Dedifferentiated amniotic fluid mesenchymal stem cell (primary cell): Measurements from ENCODE around the gene AMBRA1.
"Not testable (repeated sequence)": the region's sequence is repeated elsewhere in the genome, so short reads cannot be mapped to it uniquely, and the experiment has no call there.

Experiments used
- DNase-seq: peaks from one replicate; pipeline ENCODE4 v3.0.0-alpha.2; 2016; ENCODE audit errors: extremely low spot score

The AMBRA1 gene

GRCh38 chr11:46616551-46617133 lies 22.8 kb upstream of the AMBRA1 start:
- DNase-seq = peak; percentile 22

GRCh38 chr11:46615756-46616155 lies 21.9 kb upstream of the AMBRA1 start:
- DNase-seq = no peak

- no peak for DNase-seq
These were observed 18.5 kb upstream of the AMBRA1 start for GRCh38 chr11:46612326-46612725.

GRCh38 chr11:46611526-46612304 lies 17.9 kb upstream of the AMBRA1 start:
- no peak for DNase-seq

GRCh38 chr11:46609386-46609785 lies 15.6 kb upstream of the AMBRA1 start:
- no peak for DNase-seq

- no peak for DNase-seq
These were observed 13.7 kb upstream of the AMBRA1 start for GRCh38 chr11:46607516-46607915.

- DNase-seq = no peak
These were observed 11.0 kb upstream of the AMBRA1 start for GRCh38 chr11:46604796-46605195.

GRCh38 chr11:46603704-46604308 lies 10.0 kb upstream of the AMBRA1 start:
- no peak for DNase-seq

GRCh38 chr11:46601129-46601528 lies 7.3 kb upstream of the AMBRA1 start:
- DNase-seq = no peak

GRCh38 chr11:46600194-46600960 lies 6.6 kb upstream of the AMBRA1 start:
- no peak for DNase-seq

GRCh38 chr11:46599340-46600193 lies 5.7 kb upstream of the AMBRA1 start:
- DNase-seq = no peak

- no peak for DNase-seq
These were observed 3.9 kb upstream of the AMBRA1 start for GRCh38 chr11:46597609-46598219.

- DNase-seq = no peak
These were observed 3.3 kb upstream of the AMBRA1 start for GRCh38 chr11:46597155-46597554.

GRCh38 chr11:46594785-46595184 lies 962 bp upstream of the AMBRA1 start:
- DNase-seq = no peak

- no peak for DNase-seq
These were observed 514 bp upstream of the AMBRA1 start for GRCh38 chr11:46594374-46594700.

- no peak for DNase-seq
These were observed 2.9 kb downstream of the AMBRA1 start for GRCh38 chr11:46590740-46591605.

GRCh38 chr11:46588915-46589314 lies 4.9 kb downstream of the AMBRA1 start:
- no peak for DNase-seq

- no peak for DNase-seq
These were observed 5.7 kb downstream of the AMBRA1 start for GRCh38 chr11:46588131-46588530.

- not testable (repeated sequence) for DNase-seq
These were observed 10.3 kb downstream of the AMBRA1 start for GRCh38 chr11:46583513-46583912.

- DNase-seq = no peak
These were observed 11.2 kb downstream of the AMBRA1 start for GRCh38 chr11:46582588-46582987.
